Stimulated activated naive CD8-positive, alpha-beta T cell treated with anti-CD3 and anti-CD28 coated beads, Interleukin-15, Interleukin-2, amounts not matched to agents 100 U/mL and 50 U/mL, for 24 hours (primary cell): ENCODE measurements around the gene UMAD1.

ENCODE experiments used
- ATAC-seq: fragments of 150-1000 bp; cut with Tn5 transposase; one replicate; pipeline ENCODE4 v1.10.0; 2021
- DNase-seq: peaks from one replicate; pipeline ENCODE4 v3.0.0; 2021

The UMAD1 gene

GRCh38 chr7:7764520-7765396 is 124.2 kb downstream of the UMAD1 start:
- no peak for ATAC-seq

GRCh38 chr7:7765422-7765821 is 124.9 kb downstream of the UMAD1 start:
- DNase-seq (no peak), ATAC-seq (no peak)

More at GRCh38 chr7:7764520-7765396, 124.2 kb downstream of the UMAD1 start:
- no peak for DNase-seq

GRCh38 chr7:7766671-7767070 is 126.1 kb downstream of the UMAD1 start:
- ATAC-seq (no peak), DNase-seq (no peak)

GRCh38 chr7:7768977-7769709 is 128.6 kb downstream of the UMAD1 start:
- ATAC-seq, result no peak

DNA sequence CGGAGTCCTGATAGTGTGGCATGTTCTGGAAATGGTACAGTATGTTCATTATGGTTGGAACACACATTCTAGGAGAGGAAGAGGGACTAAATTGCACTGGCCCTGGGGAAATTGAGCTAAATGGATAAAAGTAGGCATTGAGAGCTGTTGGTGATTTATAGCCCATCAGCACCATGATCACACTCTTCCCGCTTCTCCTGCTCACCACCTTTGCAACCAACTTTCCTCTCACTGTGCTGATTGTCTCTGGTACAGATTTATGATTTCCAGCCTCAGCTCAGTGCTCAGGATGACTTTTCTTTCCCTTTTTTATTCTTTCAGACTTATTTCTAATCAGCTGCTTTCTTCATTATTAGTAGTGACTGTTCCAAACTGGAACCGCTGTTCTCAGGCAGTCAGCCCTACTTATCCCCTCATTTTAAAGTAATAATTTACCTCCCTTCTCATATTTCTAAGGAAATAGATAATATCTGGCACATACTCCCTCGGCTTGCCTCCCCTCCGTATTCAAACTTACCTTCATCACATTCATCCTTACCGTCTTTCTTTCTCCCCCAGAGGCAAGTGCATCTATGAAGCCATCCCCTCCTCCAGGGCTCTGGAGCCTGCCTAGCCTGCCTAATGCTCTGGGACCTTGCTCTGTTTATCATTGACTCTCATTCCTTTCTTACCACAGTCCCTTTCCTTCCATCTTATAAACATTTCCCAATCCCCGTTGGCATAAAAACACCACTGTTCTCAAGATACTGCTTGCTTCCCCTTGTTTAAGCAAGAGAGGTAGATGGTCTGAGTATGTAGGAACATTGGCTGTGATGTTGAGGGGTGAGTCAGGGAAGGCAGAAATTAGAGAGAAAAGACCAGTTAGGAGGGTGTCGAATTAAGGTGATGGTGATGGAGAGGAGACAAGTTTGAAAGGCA is 129.4 kb downstream of the UMAD1 start:
- no peak for ATAC-seq
- no peak for DNase-seq

More at GRCh38 chr7:7768977-7769709, 128.6 kb downstream of the UMAD1 start:
- DNase-seq, result no peak

GRCh38 chr7:7771452-7771851 is 130.9 kb downstream of the UMAD1 start:
- ATAC-seq, result no peak
- no peak for DNase-seq

GRCh38 chr7:7772397-7772821 is 131.9 kb downstream of the UMAD1 start:
- ATAC-seq (peak; percentile 71), DNase-seq (no peak)

DNA sequence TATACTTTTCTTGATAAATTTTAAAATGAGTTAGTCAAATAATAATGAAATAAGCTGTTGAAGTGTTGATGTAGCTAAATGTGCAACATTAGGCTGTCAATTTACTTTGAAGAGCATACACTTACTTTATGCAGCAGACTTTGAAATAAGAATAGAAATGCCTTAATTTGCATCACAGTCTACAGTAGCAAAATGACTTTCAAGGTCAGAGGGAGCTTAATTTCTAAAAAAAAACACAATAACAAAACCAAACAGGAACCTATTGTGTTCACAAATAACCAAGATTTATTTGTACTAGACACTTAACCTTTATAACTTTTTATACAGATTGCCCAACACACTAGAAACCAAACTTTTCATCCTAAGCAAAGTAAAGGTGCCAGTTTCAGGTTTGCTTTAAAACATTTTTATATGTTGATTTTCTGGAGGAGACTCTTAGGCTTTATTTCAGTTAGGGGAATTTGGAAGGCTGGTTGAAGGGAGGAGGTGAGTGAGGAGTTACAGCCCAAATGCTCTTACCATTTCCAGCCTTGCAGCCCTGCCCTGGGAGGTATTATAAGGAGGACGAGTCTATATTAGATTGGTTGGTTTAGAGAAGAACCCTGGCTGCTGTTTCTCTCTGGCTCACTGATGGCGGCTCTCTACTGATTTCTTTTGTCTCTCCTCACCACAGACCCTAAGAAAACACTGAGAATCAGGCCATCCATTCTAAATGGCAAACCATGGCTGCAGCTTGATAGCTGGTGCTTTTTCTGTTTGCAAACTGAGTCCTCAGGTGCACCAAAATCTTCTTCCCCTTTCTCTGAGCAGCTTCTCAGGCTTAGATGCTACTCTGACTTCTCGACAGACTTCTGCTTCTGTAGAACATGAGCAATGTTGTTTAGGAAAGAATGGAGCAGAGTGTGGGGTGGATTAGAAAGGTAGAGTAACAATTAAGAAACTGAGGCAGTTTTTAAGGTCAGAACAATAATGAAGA is 133.1 kb downstream of the UMAD1 start:
- no peak for DNase-seq
- ATAC-seq, result no peak

DNA sequence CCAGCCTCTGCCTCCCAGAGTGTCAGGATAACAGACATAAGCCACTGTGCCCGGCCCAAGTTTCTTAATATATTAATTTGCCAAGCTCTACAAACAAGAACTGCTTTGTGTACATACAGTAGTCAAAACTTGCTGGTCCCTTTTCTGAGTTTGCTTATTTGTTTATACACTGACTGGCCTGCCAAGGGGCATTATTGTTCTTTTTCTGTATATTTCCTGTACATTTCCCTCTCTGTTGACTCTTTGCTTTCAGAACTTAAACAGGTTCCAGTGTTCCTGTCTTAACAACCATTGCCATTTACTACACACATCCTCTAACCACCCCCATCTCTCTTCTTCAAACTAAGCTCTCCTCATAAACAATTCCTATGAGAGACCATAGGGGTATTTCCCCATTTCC is 139.3 kb downstream of the UMAD1 start:
- no peak for ATAC-seq
- no peak for DNase-seq

DNA sequence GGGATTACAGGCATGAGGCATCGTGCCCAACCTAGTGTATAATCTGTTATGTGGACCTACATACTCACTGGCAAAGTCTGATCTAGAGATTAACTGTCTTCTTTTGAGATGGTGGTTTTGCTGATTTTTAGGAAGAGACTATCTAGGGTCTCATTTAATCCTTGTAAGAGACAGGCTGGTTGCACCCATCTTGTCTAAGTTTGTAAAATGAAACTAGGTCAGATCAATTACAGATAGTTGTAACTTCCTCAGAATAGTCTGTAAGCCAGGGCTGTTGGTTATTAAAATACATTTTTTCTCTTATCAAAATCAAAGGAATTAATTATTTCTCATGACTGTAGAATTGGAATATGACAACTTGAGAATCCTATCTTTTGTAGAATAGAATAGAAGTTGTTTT is 142.4 kb downstream of the UMAD1 start:
- DNase-seq (no peak), ATAC-seq (no peak)

DNA sequence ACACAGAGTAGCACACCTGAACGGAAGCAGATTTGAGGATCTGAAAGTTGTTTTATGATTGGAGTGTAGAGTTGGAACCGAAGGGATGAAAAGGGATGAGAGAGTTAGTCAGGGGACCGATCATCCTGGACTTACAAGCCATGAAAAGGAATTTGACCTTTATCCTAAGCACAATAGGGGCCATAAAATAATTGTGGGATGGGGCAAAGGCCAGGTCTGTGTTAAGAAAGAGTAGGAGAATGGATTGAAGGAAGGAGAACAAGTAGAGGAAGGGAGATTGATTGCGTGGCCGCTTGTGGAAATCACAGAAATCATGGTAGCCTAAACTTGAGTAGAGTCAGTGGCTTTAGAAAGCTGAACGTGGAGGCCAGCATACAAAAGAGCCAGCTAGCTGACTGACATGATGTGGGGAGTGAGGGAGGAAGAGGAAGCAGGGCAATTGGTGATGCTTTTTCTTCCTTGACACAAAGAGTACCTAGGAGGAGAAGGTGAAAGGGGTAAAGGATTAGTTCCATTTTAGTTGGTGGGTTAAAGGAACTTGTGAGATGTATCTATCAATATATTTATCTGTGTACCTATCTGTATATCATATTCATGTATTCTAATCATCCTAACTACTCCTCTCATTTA is 144.9 kb downstream of the UMAD1 start:
- no peak for DNase-seq
- no peak for ATAC-seq

GRCh38 chr7:7786595-7786994 is 146.0 kb downstream of the UMAD1 start:
- no peak for ATAC-seq

GRCh38 chr7:7789551-7789988 is 149.0 kb downstream of the UMAD1 start:
- ATAC-seq (no peak), DNase-seq (no peak)

More at GRCh38 chr7:7786595-7786994, 146.0 kb downstream of the UMAD1 start:
- DNase-seq, result no peak

- no peak for DNase-seq
- no peak for ATAC-seq
Observed at GRCh38 chr7:7790041-7790741, 149.6 kb downstream of the UMAD1 start.

DNA sequence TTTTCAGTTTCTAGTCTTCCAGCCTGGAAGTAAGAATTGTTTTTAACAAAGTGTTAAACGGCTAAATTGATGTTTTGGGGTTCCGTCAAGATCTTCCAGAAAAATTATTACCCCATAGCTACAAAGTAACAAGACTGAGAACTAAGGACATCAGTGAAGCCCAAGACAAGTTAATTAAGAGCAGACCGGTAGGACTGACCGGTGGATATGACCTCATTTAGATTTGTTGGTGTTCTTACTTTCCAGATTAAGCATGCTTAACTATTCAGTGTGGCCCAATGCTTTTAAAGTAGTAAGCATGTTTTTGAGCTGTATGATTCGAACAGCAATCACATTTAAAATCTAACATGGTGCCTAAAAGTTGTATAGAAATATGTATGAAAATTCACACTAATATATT is 151.0 kb downstream of the UMAD1 start:
- DNase-seq, result no peak
- ATAC-seq, result no peak

DNA sequence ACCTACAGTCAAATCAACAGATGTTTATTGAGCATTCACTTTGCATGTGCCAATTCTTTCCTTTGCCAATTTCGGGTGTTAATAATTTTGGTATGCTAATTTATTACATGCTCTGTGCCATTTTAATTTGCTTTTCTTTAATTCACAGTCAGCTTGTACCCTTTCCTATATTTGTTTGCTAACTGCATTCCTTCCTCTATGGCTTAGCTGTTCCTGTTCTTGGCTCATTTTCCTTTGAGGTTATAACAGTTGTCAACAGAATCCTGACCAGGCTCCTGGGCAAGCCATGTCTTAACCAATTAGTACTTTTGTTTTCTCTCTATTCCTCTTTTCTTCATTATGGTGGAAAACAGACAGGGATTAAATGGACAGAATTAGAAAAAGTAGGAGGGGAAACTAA is 151.5 kb downstream of the UMAD1 start:
- DNase-seq (no peak), ATAC-seq (no peak)

DNA sequence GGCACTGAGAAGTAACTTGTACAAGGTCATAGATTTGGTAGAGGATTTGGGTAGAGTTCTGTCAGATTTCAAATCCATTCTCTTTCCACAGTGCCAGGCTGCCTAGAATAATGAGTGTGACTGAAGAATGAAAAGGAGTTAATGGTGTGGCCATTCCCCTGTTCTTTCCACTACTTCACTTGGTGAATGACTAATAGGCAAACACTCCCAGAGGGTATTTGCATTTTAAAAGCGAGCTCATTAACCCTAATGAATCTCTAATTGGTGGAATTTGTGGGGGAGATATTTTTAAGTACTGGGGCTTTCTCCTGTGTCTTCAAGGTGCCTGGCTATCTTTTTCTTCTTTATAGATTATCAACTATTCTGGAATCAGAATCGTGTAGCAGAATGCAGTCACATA is 152.7 kb downstream of the UMAD1 start:
- no peak for ATAC-seq

DNA sequence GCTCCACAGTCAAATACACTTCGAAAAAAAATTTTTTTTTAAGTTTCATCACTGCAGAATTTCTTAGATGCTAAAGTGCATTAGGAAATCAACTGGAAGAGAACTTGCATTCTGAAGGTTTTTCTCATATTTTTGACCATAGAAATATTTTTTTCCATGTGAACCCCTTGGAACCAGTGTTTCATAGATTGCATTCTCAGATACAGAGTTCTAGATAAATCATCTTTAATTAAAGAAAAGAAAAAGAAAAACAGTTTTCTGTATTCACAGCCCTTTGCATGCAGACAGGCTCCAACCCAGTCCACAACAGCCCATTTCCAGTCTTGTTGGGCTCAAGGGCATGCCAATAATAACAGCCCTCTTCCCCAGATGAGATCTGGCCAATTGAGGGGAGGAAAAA is 153.4 kb downstream of the UMAD1 start:
- DNase-seq (no peak), ATAC-seq (no peak)

More for the DNA sequence above, 152.7 kb downstream of the UMAD1 start:
- no peak for DNase-seq

GRCh38 chr7:7795203-7795602 is 154.7 kb downstream of the UMAD1 start:
- no peak for ATAC-seq

GRCh38 chr7:7795630-7796121 is 155.1 kb downstream of the UMAD1 start:
- no peak for ATAC-seq
- no peak for DNase-seq

More at GRCh38 chr7:7795203-7795602, 154.7 kb downstream of the UMAD1 start:
- DNase-seq, result no peak
